Measurements from ENCODE around the gene PTPRM. TPM values are rescaled to one million over a fixed set of nuclear protein-coding genes. Genes with fewer than 3 reads are reported as not detected.

Gene PTPRM
- total and polyA plus RNA-seq, 2 experiments from 2014 or later: 1.6 to 5.3 TPM

- Mint-ChIP-seq H3K27me3 (ENCODE audit: insufficient read depth, low read depth, poor library complexity) (peaks cover 4% of the 10 kb centered on the region), H3K4me3 (no peak overlapping the region), H3K36me3 (ENCODE audit: low read depth) (no peaks in the 10 kb centered on the region), H3K9me3 (no peaks in the 10 kb centered on the region), H3K27ac (no peak overlapping the region), H3K4me1 (peaks cover 14% of the 10 kb centered on the region)
- Histone ChIP-seq H2AFZ (no peak overlapping the region), H3K4me3 (no peak overlapping the region), H3K4me1 (ENCODE audit: insufficient read depth) (peaks cover 10% of the 10 kb centered on the region), H3K9me2 (ENCODE audit: insufficient read depth) (0 out of 2 replicates have a peak, but pooled peaks cover 6% of the 10 kb centered on the region), H3K27me3 (ENCODE audit: insufficient read depth) (no peaks in the 10 kb centered on the region), H3K27ac (ENCODE audit: low read depth) (no peak overlapping the region), H3K36me3 (ENCODE audit: insufficient read depth) (no peaks in the 10 kb centered on the region), H3F3A (replicated peaks; ENCODE audit: low read depth) (no peaks in the 10 kb centered on the region), H4K20me1 (replicated peaks; ENCODE audit: insufficient read depth) (no peaks in the 10 kb centered on the region), H3K79me2 (replicated peaks; ENCODE audit: insufficient read depth) (no peaks in the 10 kb centered on the region), H3K4me2 (no peak overlapping the region)
- no peak for ATAC-seq
- TF ChIP-seq JUNB (IDR thresholded peaks at IDR 0.05; ENCODE audit: unreplicated experiment): no peak
- TF ChIP-seq CTCF (conservative IDR thresholded peaks at IDR 0.05; ENCODE audit: low read depth in 2 of 2): no peak
- no peak for TF ChIP-seq ZNF331 (CRISPR knock-in tag; IDR thresholded peaks at IDR 0.05; ENCODE audit: low read depth)
- TF ChIP-seq STAT1 (IDR thresholded peaks at IDR 0.05; ENCODE audit: unreplicated experiment): no peak
- no peak for TF ChIP-seq EZH2phosphoT487 (IDR thresholded peaks at IDR 0.05; ENCODE audit: unreplicated experiment)
- no peak for TF ChIP-seq POLR2AphosphoS5 (IDR thresholded peaks at IDR 0.05; ENCODE audit: low read depth)
- TF ChIP-seq ZNF114 (CRISPR knock-in tag; IDR thresholded peaks at IDR 0.05): no peak
- no peak for TF ChIP-seq ETS1 (IDR thresholded peaks at IDR 0.05)
- no peak for DNase-seq (ENCODE audit: low spot score)
Measured at GRCh38 chr18:7663366-7664312, 96.5 kb downstream of the PTPRM start.

GRCh38 chr18:7666195-7666776, 99.2 kb downstream of the PTPRM start:
- ATAC-seq (peak; percentile 87), DNase-seq (ENCODE audit: low spot score) (peak; percentile 47)
- H3K9me2 ChIP-seq (ENCODE audit: insufficient read depth): 0 out of 2 replicates have a peak, but pooled peaks cover 6% of the 10 kb centered on the region
- peaks cover 3% of the 10 kb centered on the region for H3K27me3 Mint-ChIP-seq (ENCODE audit: insufficient read depth, low read depth, poor library complexity)
- H3K9me3 Mint-ChIP-seq: no peaks in the 10 kb centered on the region
- no peak overlapping the region for H3K4me3 ChIP-seq
- peak overlapping the region; percentile 20; the same call in 2 of the 3 replicates for H3K4me3 Mint-ChIP-seq
- 0 out of 2 replicates have a peak overlapping the region, but pooled peaks have one; percentile 12 for H3K27ac Mint-ChIP-seq
- no peaks in the 10 kb centered on the region for H4K20me1 ChIP-seq (replicated peaks; ENCODE audit: insufficient read depth)
- peak overlapping the region; percentile 33; the same call in 1 of the 2 replicates for H3K4me2 ChIP-seq
- peaks cover 19% of the 10 kb centered on the region for H3K4me1 Mint-ChIP-seq
- no peak overlapping the region for H3K27ac ChIP-seq (ENCODE audit: low read depth)
- H3K4me1 ChIP-seq (ENCODE audit: insufficient read depth): peaks cover 10% of the 10 kb centered on the region
- no peaks in the 10 kb centered on the region for H3K27me3 ChIP-seq (ENCODE audit: insufficient read depth)
- no peaks in the 10 kb centered on the region for H3K36me3 ChIP-seq (ENCODE audit: insufficient read depth)
- H3K79me2 ChIP-seq (replicated peaks; ENCODE audit: insufficient read depth): no peaks in the 10 kb centered on the region
- H3K36me3 Mint-ChIP-seq (ENCODE audit: low read depth): no peaks in the 10 kb centered on the region
- no peaks in the 10 kb centered on the region for H3F3A ChIP-seq (replicated peaks; ENCODE audit: low read depth)
- H2AFZ ChIP-seq: no peak overlapping the region
- no peak for TF ChIP-seq ZNF331 (CRISPR knock-in tag; IDR thresholded peaks at IDR 0.05; ENCODE audit: low read depth)
- TF ChIP-seq REST (IDR thresholded peaks at IDR 0.05; ENCODE audit: unreplicated experiment): no peak
- no peak for TF ChIP-seq EZH2phosphoT487 (IDR thresholded peaks at IDR 0.05; ENCODE audit: unreplicated experiment)
- TF ChIP-seq JUNB (IDR thresholded peaks at IDR 0.05; ENCODE audit: unreplicated experiment): no peak
- no peak for TF ChIP-seq EZH2 (IDR thresholded peaks at IDR 0.05; ENCODE audit: low read depth, unreplicated experiment)
